HG03097 (cell line): ENCODE results near the gene ZFYVE26.
"Not testable (repeated sequence)": the region's sequence is repeated elsewhere in the genome, so short reads cannot be mapped to it uniquely, and the experiment has no call there.

ENCODE experiments used
- ATAC-seq: cut with Tn5 transposase; IDR thresholded peaks from one replicate; pipeline ENCODE4 v1.9.1; 2021; ENCODE audit not compliant: unreplicated experiment, low FRiP score

The ZFYVE26 gene

GRCh38 chr14:67759916-67760315, 56.5 kb downstream of the ZFYVE26 start:
- ATAC-seq = no peak

- no peak for ATAC-seq
Observed at GRCh38 chr14:67757175-67757574, 59.2 kb downstream of the ZFYVE26 start.

- no peak for ATAC-seq
Observed at GRCh38 chr14:67756496-67756895, 59.9 kb downstream of the ZFYVE26 start.

- ATAC-seq = no peak
Observed at GRCh38 chr14:67749341-67750084, 66.9 kb downstream of the ZFYVE26 start.

- ATAC-seq = no peak
Observed at GRCh38 chr14:67748312-67748711, 68.1 kb downstream of the ZFYVE26 start.

- no peak for ATAC-seq
Observed at GRCh38 chr14:67746927-67747326, 69.5 kb downstream of the ZFYVE26 start.

GRCh38 chr14:67744046-67744445, 72.3 kb downstream of the ZFYVE26 start:
- ATAC-seq = no peak

- ATAC-seq = no peak
Observed at GRCh38 chr14:67738740-67739504, 77.5 kb downstream of the ZFYVE26 start.

- ATAC-seq = no peak
Observed at GRCh38 chr14:67736771-67737170, 79.6 kb downstream of the ZFYVE26 start.

- ATAC-seq = no peak
Observed at GRCh38 chr14:67735336-67736147, 80.8 kb downstream of the ZFYVE26 start.

GRCh38 chr14:67734675-67735074, 81.7 kb downstream of the ZFYVE26 start:
- no peak for ATAC-seq

GRCh38 chr14:67733616-67734015, 82.8 kb downstream of the ZFYVE26 start:
- no peak for ATAC-seq

- ATAC-seq = no peak
Observed at GRCh38 chr14:67729072-67729885, 87.1 kb downstream of the ZFYVE26 start.

- no peak for ATAC-seq
Observed at GRCh38 chr14:67728258-67728657, 88.1 kb downstream of the ZFYVE26 start.

- ATAC-seq = no peak
Observed at GRCh38 chr14:67727361-67727760, 89.0 kb downstream of the ZFYVE26 start.

GRCh38 chr14:67725171-67725570, 91.2 kb downstream of the ZFYVE26 start:
- no peak for ATAC-seq

- no peak for ATAC-seq
Observed at GRCh38 chr14:67722293-67722692, 94.1 kb downstream of the ZFYVE26 start.

- ATAC-seq = no peak
Observed at GRCh38 chr14:67721875-67722274, 94.5 kb downstream of the ZFYVE26 start.

- no peak for ATAC-seq
Observed at GRCh38 chr14:67719866-67720265, 96.5 kb downstream of the ZFYVE26 start.

- ATAC-seq = not testable (repeated sequence)
Observed at GRCh38 chr14:67719385-67719784, 97.0 kb downstream of the ZFYVE26 start.
